NCI-H1092 treated with DMSO at 0.1 percent for 48 hours (cell line): Measurements from ENCODE around the gene LETM1.

Experiments
- DNase-seq: peaks from one replicate; lab custom pipeline; 2025; lab: John Stamatoyannopoulos, UW

Gene LETM1

DNA sequence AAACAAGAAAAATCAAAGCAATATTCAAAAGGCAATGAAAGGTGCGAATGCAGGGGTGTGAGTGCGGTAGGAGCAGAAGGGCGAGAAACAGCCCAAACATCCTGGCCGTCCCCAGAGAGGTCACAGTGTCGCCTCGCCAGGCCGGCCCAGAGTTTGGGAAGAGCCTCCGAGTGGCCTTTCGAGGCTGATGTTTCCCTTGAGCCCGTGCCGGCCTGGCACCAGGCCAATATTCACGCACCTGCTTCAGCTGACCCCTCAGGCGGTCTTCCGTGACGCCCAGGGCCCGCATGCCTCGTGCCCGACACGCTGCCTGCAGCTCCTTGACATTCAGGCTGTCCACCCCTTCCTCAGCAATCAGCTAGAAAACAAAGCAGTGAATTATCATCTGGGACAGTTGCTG lies 30.6 kb downstream of the LETM1 start:
- no peak for DNase-seq

DNA sequence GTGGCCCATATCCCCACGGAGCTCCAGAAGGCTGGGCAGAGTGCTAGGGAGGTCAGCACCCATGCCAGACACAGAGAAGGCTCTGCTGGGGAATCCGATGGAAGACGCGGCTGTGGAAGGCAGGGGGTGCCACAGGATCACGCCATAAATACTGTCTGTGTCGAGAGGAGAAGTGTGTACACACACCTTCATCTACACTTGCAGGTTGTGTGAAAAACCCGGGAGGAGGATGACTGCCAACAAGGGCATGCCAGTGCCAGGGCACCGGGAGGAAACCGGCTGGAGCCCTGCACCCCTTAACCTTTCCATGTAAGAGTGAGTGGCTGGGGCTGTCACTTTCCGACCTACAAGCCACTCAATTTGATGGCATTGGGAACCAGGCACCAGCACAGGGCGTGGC lies 31.2 kb downstream of the LETM1 start:
- DNase-seq, result no peak

DNA sequence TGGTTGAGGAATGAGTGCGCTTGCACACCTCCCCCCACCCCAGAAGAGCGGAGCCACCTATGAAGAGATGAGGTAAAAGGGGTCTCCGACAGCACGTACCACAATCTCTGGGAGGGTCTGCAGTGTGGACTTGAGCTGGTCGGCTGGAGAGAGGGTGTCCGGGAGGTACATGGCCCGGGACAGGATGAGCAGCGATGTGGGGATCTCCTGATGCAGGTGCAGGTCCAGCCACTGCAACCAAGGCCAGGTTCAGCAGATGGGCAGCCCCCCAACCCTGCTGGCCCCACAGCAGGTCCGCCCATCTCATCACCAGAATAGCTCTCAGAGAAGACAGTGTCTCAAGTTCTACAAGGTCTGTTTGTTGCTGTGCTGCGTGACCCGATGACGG lies 32.4 kb downstream of the LETM1 start:
- DNase-seq, result no peak

DNA sequence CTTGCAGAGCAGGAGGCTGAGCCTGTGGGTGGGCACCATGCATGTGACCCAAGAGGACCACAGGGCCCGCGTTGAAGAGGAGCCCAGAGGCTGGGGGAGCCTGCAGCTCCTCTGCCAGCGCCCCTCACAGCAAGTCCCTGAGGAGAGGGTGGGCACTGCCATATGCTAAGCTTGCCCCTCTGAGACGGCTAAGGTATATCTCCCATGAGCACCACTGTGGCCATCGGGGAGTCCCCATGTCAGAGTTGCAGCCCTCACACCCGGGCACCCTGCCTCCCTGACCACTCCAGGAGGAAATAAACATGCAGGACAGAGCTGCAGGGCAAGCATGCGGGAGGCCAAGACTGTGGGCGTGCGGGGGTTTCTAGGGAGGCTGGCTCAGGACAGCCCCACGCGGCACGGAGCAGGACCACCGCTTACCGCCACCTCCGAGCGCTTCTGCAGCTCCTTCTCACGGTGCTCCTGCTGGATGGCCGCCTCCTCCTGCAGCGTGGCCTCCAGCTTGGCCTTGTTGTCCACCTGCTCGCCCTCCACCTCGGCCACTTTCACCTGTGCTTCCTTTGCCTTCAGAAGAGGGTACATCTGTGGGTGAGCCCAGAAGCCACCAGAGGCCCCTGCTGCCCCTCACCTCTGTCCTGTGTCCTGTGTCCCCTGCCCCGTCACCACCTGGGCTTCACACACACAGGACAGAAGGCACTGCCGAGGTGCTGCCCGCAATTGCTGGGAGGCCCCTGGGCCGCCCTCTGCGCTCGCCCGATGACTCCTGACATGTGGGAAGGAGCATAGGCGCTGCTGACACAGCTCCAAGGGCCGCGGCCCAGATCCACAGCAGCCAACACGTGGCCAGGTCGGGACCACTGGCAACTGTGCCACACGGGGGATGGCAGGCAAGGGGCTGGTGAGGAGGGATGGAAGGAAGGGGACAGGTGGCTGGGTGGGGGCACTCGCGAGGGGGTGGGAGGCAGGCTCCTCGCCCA lies 33.1 kb downstream of the LETM1 start:
- DNase-seq, result no peak

DNA sequence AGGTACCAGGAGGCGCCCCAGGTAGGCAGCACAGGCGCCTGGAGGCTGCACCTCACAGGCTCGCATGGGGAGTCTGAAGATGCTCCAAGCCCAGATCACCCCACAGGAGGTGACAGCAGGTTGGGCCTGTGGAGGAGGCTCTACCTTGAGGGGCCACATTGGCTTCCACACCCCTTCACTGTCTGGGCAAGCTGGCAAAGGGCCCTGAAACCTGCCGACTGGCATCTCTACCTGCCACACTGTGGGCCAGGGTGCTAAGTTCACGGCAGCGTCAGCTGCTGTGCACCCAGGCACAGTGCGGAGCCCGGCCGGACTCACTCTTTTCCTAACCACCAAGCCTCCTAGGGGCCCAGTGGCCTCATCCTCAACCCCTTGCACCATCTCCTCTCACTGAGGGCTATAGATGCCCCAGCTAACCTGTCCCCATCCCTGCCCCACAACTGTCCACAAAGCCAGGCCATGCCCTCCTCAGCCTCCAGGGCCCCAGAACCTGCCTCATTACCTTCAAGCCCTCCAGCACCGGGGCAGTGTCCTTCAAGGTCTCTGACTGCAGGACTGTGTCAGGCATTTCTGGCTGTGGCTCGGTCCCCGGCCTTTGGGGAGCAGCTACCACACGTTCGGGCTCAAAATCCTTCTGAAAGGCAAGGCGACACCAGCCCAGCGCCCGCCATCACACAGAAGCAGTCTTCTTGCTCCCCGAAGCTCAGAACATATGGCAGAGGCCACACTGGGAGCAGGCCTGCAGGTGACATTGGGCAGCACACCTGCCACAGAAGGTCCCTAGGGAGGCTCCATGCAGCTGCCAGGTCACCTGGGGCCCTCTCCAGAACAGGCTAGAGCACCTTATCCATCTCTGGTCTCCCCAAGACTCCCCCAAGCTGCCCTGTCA lies 34.0 kb downstream of the LETM1 start:
- no peak for DNase-seq

DNA sequence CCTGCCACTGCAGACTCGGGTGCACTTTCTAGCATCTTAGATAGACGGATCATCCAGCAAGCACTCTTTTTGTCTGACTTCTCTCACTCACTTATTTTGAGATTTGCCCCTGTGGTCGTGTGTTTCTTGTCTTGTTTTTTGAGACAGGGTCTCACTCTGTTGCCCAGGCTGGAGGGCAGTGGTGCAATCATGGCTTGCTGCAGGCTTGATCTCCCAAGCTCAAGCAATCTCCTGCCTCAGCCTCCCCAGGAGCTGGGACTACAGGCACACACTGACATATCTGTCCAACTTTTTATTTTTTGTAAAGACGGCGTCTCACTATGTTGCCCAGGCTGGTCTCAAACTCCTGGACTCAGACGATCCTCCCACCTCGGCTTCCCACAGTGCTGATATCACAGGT lies 36.1 kb downstream of the LETM1 start:
- no peak for DNase-seq

DNA sequence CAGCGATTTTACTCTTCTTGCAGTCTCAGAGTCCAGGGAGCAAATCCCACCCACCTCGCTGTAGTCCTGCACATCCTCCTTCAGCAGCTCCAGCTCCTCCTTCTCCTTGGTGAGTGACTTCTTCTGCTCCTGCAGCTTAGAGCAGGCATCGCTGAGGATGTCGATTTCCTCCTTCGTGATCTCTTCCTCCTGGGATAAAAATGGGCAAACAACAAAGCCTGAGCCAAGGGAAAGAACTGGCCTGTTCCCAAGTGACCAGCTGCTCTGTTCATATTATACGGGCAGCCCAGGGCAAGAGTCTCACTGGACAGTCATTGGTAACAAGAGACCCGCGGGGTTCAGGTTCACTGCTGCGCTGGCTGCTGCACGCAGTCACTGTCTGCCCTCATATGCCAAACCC lies 36.7 kb downstream of the LETM1 start:
- no peak for DNase-seq

DNA sequence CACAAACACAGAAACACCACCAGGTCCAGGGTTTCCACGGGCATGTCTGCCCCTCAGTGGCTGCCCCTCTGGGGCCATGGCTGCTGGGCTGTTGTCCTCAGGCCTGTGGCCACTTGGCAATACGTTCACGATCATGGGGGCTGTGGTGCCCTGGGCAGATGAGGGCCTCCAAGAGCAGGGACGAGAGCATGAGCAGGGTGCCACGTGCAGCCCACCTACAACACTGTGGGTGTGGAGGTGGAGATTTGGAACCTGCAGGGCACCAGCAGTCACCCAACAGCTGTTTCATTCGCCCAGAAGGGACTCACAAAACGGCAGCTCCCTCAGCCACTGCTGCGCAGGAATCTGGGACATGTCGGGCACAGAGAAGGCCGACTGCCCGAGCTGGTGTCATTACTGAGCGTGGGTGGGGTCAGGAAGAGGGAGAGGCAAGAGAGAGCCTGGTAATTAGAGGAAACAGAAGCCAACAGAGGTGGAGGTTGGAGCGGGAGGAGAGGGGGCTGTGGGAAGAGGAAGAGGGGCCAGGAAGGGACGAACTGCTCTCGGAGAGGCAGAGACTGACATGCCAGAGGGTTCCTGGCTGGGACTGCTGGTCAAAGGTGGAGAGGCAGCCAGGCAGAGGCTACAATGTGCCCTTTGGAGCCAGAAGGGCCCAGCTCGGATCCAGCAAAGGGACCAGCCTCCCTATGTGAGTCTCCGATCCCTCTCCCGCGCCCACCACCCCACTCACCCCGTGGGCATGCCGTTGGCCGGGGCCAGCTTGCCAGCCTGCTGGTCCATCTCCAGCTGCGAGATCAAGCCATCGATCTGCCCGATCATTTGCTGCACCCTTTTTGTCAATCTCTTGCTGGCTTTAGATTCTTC lies 39.7 kb downstream of the LETM1 start:
- no peak for DNase-seq

DNA sequence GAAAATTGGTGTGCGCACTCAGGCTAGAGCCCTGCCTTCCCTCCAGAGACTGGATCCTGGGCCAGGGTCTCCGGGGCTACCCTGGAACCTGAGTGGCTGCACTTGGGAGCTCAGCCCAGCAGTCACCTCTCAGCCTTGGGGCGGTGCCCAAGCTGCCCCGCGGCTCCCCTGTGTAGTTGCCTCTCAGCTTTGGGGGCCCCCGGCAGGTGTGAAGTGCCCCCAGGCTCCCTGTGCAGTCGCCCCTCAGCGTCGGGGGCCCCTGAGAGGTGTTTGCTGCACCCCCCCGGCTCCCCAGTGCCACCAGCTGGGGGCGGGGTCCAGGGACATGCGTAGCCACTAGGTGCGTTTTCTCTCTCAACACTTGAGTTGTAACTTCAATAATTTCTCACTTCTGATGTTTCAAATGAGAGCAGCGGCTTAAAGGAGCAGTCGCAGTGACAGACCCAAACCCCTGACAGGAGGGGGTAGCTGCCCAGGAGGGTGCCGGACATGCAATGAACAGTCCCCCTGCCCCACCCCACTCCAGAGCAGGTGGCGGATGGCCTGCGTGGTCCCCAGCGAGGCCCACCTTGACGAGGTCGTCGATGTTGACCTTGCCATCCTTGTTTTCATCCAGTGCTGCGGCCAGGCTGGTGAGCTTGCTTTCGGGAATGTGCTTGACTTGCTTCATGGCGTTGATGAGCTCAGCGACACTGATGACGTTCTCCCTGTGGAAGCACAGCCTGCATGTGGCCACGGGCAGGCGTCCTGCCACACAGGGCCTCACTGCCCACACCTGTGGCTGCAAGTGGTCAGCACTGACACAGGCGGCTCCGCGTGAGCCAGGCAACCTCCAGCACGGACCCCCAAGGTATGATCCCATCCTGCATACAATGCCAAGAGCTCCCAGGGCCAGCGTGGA lies 40.6 kb downstream of the LETM1 start:
- DNase-seq, result no peak

DNA sequence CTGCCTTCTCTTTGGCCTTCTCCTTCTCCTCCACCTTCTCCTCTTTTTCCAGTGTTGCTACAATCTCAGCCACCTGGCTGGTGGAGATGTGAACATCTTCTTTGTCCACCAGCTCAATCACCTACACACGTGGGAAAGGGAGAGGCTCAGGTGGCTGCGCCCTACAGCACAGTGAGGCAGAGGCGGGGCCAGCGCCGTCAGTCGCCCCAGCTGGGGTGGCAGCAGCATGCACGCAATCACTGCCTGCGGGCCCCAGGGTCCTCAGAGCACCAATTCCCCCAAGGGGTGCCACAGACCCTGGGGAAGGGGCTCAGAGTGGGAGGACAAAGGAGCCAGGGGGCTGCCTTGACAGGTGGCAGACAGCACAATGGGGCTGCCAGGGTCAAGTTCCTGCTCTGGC lies 41.5 kb downstream of the LETM1 start:
- DNase-seq, result no peak

DNA sequence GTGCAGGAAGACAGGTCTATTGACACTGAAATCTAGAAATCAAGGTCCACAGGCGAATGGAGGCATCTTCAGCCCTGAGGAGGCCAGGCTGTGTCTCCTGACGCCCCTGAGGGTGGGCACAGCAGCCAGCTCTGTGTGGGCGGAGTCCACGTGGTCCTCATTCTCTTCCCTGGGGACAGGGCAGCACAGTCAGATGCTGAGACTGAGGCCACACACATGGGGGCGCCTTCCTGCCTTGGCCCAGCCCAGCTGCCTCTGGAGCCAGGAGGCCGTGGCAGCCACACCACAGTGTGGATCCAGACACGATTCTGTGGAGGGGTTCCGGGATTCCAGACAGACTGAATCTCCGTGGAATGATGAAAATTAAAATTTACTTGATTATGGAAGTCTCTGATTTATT lies 42.0 kb downstream of the LETM1 start:
- DNase-seq, result no peak

DNA sequence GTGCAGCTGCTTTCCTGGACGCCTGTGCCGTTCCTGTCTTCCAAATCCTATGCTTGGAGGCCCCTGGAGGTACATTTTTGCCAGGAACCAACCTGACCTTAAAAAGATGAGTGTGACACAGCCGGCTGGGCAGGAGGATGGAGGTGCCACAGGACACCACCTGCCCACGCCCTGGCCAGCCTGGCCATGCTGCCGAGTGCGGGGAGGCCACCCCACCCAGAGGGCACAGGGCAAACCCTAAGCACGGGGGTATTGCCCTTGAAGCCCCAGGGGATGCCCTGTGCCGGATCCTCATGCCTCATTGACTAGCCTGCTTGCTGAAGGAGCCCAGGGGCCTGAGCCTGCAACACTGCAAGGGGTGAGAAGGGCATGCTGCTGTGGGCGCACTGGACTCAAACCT lies 42.7 kb downstream of the LETM1 start:
- DNase-seq, result no peak

DNA sequence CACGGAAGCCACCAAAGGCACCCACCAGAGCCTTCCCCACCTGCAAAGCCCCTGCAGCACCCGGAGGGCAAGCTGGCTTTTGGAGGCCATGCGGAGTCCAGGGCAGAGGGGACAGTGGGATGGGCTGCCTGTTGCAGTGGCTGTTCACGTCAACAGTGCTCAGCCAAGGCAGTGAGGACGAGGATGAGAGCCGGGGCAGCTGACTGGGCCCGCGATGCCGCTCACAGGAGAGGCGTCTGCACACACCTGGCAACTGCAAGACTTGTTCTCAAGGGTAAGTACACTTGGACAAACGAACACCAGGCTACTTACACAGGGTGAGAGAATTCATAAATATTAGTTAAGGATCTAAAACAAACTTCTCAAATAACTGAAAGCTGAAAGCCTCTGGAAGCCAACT lies 43.2 kb downstream of the LETM1 start:
- DNase-seq, result no peak

DNA sequence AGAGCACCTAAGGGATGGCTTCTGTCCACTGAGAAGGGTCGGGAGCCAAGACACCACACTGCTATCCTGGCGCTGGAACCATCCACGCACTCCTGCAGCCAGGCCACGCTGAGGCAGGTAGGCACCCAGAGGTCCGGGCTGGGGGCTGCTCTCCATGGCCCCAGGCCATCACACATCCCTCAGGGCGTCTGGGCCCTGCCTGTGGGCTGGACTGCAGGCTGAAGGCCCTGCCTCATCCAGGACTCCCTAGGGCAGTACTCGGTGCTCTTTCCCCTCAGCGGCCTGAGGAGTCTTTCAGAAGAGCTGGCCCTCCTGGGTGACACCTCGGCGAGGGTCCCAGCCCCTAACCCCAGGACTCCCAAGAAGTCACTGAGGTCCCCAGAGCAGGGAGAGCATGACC lies 45.2 kb downstream of the LETM1 start:
- no peak for DNase-seq

DNA sequence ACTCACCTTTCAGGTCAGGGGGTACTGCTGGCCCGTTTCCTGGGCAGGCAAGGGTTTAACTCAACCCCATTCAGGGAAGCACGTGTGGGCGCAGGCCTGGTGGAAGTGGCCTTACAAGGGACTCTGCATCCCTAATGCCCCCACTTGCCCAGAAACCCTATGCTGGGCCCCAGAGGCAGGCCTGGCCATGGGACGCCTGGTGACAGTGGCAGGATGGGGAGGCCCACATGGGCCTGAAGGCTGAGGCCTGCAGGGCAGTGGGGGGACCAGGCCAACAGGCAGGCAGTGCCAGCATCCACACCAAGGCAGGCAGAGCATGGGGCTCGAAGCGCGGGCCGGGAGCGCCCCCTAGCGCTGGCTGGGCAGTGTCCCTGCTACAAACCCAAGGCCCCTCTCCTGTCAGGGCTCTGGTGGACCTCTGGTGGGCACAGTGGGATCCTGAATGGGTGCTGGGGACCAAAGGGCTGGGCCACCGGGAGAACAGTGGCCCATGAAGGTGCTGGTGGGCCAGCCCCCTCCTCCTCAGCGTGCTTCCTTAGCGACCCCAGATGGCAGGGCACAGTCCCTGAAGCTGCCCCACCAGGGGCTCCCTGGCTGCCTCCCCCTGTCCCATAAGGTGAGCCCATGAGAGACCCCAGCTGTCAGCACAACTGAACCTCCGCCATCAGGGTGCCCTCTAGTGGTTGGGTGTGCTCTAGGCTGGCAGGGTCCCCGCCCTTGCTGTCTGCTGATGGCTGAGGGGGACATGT lies 46.0 kb downstream of the LETM1 start:
- DNase-seq, result peak; percentile 40

DNA sequence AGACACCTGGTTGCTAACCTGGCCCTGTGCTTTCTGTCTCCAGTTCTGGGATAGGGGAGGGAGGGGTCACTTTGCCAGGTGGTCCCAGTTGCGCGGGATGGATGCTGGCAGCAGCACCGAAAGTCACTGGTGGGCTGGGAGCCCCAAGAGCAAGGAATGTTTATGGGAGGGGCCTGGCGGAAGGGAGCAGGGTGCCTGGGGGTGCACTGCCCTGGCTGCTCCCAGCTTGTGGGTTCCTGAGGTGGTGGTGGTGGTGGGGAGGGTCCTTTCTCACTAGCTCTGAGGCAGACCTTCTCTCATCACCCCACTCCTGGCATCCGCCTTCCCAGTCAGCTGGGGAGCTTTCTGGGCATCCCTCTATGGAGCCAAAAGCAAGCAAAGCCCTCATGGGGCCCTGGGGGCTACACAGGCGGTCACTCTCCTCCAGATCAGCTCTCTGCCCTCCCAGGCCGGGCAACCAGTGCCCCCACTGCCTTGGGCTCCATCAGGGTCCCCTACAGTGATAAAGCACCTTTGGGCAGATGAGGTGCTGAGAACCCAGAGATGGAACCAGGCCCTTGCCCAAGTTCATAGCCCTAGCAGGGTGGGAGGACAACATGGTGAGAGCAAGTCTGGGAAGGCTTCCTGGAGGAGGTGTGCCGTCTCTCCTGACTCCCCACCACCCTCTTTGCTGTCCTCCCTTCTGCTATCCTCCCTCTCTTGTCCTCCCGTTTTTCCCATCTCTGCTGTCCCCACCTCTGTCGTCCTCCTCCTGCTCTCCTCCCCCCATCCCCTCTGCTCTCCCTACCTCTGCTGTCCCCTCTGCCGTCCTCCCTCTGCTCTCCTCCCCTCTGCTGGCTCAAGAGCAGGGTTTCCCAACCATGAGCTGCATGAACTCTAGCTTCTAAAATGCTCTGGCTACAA lies 46.9 kb downstream of the LETM1 start:
- no peak for DNase-seq

DNA sequence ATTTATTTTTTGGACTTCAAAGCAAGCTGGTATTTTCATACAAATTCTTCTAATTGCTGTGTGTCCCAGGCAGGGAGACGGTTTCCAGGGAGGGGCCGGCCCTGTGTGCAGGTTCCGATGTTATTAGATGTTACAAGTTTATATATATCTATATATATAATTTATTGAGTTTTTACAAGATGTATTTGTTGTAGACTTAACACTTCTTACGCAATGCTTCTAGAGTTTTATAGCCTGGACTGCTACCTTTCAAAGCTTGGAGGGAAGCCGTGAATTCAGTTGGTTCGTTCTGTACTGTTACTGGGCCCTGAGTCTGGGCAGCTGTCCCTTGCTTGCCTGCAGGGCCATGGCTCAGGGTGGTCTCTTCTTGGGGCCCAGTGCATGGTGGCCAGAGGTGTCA lies 47.6 kb downstream of the LETM1 start:
- DNase-seq, result no peak

DNA sequence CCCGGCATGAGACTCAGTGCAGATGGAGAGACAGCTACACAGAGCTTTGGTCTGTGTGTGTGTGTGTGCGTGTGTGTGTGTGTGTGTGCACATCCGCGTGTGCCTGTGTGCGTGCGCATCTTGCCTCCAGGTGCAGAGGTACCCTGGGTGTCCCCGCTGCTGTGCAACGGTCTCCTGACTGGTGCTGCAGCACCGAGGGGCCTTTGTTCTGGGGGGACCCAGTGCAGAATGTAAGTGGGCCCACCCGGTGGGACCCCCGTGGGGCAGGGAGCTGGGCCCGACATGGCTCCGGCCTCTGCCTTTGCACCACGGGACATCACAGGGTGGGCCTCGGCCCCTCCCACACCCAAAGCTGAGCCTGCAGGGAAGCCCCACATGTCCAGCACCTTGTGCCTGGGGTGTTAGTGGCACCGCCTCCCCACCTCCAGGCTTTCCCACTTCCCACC lies 48.6 kb downstream of the LETM1 start:
- no peak for DNase-seq
